ENCODE results near the gene ADGRL1.

DNA sequence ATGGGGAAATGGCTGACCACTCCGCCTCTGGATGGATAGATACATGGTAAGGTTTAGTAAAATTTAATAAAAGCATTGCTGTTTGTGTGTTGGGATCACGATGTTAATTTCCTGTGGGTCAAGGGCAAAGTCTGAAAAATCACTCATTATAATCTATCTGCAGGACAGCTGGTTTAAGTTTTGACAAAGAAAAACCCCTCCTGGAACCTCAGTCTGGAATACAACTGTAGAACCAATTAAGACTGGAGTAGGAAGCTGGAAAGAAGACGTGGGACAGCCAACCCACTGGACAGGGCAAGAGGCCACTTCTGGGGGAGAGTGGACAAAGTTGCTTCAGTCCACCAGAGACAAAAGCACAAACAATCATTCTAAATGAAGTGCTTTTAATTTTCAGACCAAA, 86.8 kb downstream of the ADGRL1 start:
- TF ChIP-seq, protein P1, sequence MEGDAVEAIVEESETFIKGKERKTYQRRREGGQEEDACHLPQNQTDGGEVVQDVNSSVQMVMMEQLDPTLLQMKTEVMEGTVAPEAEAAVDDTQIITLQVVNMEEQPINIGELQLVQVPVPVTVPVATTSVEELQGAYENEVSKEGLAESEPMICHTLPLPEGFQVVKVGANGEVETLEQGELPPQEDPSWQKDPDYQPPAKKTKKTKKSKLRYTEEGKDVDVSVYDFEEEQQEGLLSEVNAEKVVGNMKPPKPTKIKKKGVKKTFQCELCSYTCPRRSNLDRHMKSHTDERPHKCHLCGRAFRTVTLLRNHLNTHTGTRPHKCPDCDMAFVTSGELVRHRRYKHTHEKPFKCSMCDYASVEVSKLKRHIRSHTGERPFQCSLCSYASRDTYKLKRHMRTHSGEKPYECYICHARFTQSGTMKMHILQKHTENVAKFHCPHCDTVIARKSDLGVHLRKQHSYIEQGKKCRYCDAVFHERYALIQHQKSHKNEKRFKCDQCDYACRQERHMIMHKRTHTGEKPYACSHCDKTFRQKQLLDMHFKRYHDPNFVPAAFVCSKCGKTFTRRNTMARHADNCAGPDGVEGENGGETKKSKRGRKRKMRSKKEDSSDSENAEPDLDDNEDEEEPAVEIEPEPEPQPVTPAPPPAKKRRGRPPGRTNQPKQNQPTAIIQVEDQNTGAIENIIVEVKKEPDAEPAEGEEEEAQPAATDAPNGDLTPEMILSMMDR (IDR thresholded peaks at IDR 0.05; ENCODE audit: low read depth, low read length, poor library complexity, severe bottlenecking), result no peak
- no peak for TF ChIP-seq EZH2phosphoT487 (IDR thresholded peaks at IDR 0.05; ENCODE audit: borderline replicate concordance, low read length)

Data from DOHH2 (cell line).